Mesodermal cell (in vitro differentiated cells): ENCODE data around the gene FLRT2.
A peak's percentile ranks its signal among the peaks of the same experiment; 100 is the strongest.

Source experiments
- H3K27ac ChIP-seq: 2 replicates; pipeline ENCODE4 v1.7.0; 2013; ENCODE audit warnings: mild to moderate bottlenecking, low read depth, low read length, moderate library complexity; ENCODE audit not compliant: severe bottlenecking
- H3K36me3 ChIP-seq: 2 replicates; pipeline ENCODE4 v1.7.1; 2013; ENCODE audit warnings: mild to moderate bottlenecking, low read length, moderate library complexity; ENCODE audit not compliant: control insufficient read depth, insufficient read depth
- H3K4me1 ChIP-seq: one replicate; pipeline ENCODE4 v1.7.1; 2013; ENCODE audit warnings: mild to moderate bottlenecking, low read length; ENCODE audit not compliant: insufficient read depth, control insufficient read depth, poor library complexity, severe bottlenecking
- H3K4me3 ChIP-seq: 2 replicates; pipeline ENCODE4 v1.7.0; 2013; ENCODE audit warnings: low read length, control low read depth, mild to moderate bottlenecking; ENCODE audit not compliant: insufficient read depth, poor library complexity, severe bottlenecking; ENCODE audit errors: extremely low read depth
- H3K9me3 ChIP-seq: 2 replicates; pipeline ENCODE4 v1.7.1; 2013; ENCODE audit warnings: mild to moderate bottlenecking, low read length, moderate library complexity; ENCODE audit not compliant: control insufficient read depth
- whole genome bisulfite sequencing, 2 experiments: methylation state at CpG; one replicate each; pipeline ENCODE4 v1.1.5; 2013; ENCODE audit warnings: missing lambda C conversion rate in 2 of 2; ENCODE audit not compliant: insufficient coverage in 2 of 2; 5-methylcytosine and 5-hydroxymethylcytosine counted together

The FLRT2 gene

GRCh38 chr14:85562630-85563029 is 32.7 kb downstream of the FLRT2 start:
- no peak overlapping the region for H3K27ac ChIP-seq
- WGBS, 2 experiments = 100% methylated on average over 1 to 4 of the region's 5 CpGs

GRCh38 chr14:85564841-85565527 is 35.0 kb downstream of the FLRT2 start:
- H3K27ac ChIP-seq = no peak overlapping the region
- peaks cover 47% of the 10 kb centered on the region for H3K36me3 ChIP-seq
- no peak overlapping the region for H3K4me3 ChIP-seq
- no peaks in the 10 kb centered on the region for H3K9me3 ChIP-seq
- peaks cover 21% of the 10 kb centered on the region for H3K4me1 ChIP-seq
- WGBS, 2 experiments = 100% methylated on average over 1 of the region's 3 CpGs; no CpG with 5 or more reads in 1 of the 2 experiments

More at GRCh38 chr14:85562630-85563029, 32.7 kb downstream of the FLRT2 start:
- Histone ChIP-seq H3K4me3 (no peak overlapping the region), H3K4me1 (peaks cover 9% of the 10 kb centered on the region), H3K9me3 (no peaks in the 10 kb centered on the region), H3K36me3 (peaks cover 61% of the 10 kb centered on the region)

- Histone ChIP-seq H3K36me3 (peaks cover 40% of the 10 kb centered on the region), H3K9me3 (no peaks in the 10 kb centered on the region), H3K4me1 (peaks cover 24% of the 10 kb centered on the region), H3K4me3 (no peak overlapping the region), H3K27ac (peak overlapping the region; percentile 57)
- 88% methylated on average over 1 of the region's 3 CpGs; no CpG with 5 or more reads in 1 of the 2 experiments for WGBS, 2 experiments
These were observed 35.9 kb downstream of the FLRT2 start for GRCh38 chr14:85565862-85566296.

- no CpG with 5 or more reads among the region's 4 CpGs for WGBS, 2 experiments
- Histone ChIP-seq H3K36me3 (peaks cover 33% of the 10 kb centered on the region), H3K9me3 (no peaks in the 10 kb centered on the region), H3K27ac (no peak overlapping the region), H3K4me1 (peaks cover 31% of the 10 kb centered on the region), H3K4me3 (no peak overlapping the region)
These were observed 36.7 kb downstream of the FLRT2 start for GRCh38 chr14:85566603-85567002.

- Histone ChIP-seq H3K9me3 (no peaks in the 10 kb centered on the region), H3K4me3 (no peak overlapping the region), H3K4me1 (peaks cover 72% of the 10 kb centered on the region), H3K36me3 (peaks cover 23% of the 10 kb centered on the region), H3K27ac (peak overlapping the region; percentile 86)
- no CpG with 5 or more reads among the region's 2 CpGs for WGBS, 2 experiments
These were observed 42.1 kb downstream of the FLRT2 start for GRCh38 chr14:85572011-85572410.

GRCh38 chr14:85572845-85573244 is 42.9 kb downstream of the FLRT2 start:
- Histone ChIP-seq H3K27ac (peak overlapping the region; percentile 86), H3K4me1 (peaks cover 80% of the 10 kb centered on the region), H3K36me3 (peaks cover 25% of the 10 kb centered on the region), H3K4me3 (no peak overlapping the region), H3K9me3 (no peaks in the 10 kb centered on the region)

GRCh38 chr14:85573406-85573805 is 43.5 kb downstream of the FLRT2 start:
- Histone ChIP-seq H3K4me3 (no peak overlapping the region), H3K27ac (peak overlapping the region; percentile 86), H3K9me3 (no peaks in the 10 kb centered on the region), H3K36me3 (peaks cover 24% of the 10 kb centered on the region), H3K4me1 (peaks cover 84% of the 10 kb centered on the region)
- 85 to 100% methylated on average over 2 of the region's 4 CpGs for WGBS, 2 experiments

- 83% methylated on average over 2 of the region's 3 CpGs; no CpG with 5 or more reads in 1 of the 2 experiments for WGBS, 2 experiments
- H3K4me1 ChIP-seq = peaks cover 87% of the 10 kb centered on the region
- H3K9me3 ChIP-seq = no peaks in the 10 kb centered on the region
- H3K36me3 ChIP-seq = peaks cover 22% of the 10 kb centered on the region
- H3K27ac ChIP-seq = peak overlapping the region; percentile 51
- H3K4me3 ChIP-seq = no peak overlapping the region
These were observed 45.1 kb downstream of the FLRT2 start for GRCh38 chr14:85574853-85575616.

GRCh38 chr14:85575617-85575898 is 45.6 kb downstream of the FLRT2 start:
- no peak overlapping the region for H3K4me3 ChIP-seq
- peaks cover 22% of the 10 kb centered on the region for H3K36me3 ChIP-seq
- 57 to 80% methylated on average over 1 of the region's 1 CpG for WGBS, 2 experiments
- H3K4me1 ChIP-seq = peaks cover 92% of the 10 kb centered on the region
- peak overlapping the region; percentile 51 for H3K27ac ChIP-seq
- no peaks in the 10 kb centered on the region for H3K9me3 ChIP-seq

GRCh38 chr14:85576218-85576617 is 46.3 kb downstream of the FLRT2 start:
- Histone ChIP-seq H3K4me1 (peaks cover 92% of the 10 kb centered on the region), H3K4me3 (no peak overlapping the region), H3K27ac (no peak overlapping the region), H3K9me3 (no peaks in the 10 kb centered on the region), H3K36me3 (peaks cover 28% of the 10 kb centered on the region)
- 60% methylated on average over 1 of the region's 3 CpGs; no CpG with 5 or more reads in 1 of the 2 experiments for WGBS, 2 experiments
